ENCODE measurements around the gene EHBP1L1.

The EHBP1L1 gene

DNA sequence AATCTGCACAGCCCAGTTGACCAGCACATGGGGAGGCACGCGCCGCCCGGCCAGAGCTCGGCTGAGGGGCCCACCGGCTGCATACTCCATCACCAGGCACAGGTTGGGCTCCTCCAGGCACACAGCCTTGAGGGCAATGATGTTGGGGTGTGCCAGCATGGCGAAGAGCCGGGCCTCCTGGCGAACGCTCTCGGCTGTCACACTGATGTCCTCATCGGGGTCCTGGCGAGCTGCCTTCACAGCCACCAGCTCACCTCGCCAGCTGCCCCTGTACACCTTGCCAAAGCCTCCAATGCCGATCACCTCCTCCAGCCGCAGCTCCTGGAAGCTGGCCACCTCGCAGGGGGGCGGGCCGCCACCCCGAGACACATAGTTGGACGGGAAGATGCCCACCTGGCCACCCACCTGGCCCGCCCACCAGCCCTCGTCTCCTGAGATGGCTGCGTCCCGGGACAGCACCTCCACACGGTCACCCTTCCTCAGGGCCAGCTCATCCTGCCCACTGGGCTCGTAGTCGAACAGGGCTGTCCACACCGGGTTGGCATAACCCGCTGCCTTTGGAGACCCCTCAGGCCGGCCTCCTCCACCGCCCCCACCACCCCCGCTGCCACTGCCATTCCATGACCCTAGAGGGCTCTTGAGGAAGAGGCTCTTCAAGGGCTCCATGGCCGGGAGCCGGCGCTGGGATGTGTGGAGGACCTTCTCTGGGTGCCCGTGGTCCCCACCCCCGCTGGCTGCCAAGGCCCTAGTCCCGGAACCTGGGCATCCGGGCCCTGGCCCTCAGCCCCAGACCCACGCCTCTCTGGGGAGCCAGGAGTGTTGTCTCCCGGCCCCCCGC is 37.5 kb downstream of the EHBP1L1 start:
- no peak for FAIRE-seq
- DNase-seq (ENCODE audit: low spot score), result no peak

DNA sequence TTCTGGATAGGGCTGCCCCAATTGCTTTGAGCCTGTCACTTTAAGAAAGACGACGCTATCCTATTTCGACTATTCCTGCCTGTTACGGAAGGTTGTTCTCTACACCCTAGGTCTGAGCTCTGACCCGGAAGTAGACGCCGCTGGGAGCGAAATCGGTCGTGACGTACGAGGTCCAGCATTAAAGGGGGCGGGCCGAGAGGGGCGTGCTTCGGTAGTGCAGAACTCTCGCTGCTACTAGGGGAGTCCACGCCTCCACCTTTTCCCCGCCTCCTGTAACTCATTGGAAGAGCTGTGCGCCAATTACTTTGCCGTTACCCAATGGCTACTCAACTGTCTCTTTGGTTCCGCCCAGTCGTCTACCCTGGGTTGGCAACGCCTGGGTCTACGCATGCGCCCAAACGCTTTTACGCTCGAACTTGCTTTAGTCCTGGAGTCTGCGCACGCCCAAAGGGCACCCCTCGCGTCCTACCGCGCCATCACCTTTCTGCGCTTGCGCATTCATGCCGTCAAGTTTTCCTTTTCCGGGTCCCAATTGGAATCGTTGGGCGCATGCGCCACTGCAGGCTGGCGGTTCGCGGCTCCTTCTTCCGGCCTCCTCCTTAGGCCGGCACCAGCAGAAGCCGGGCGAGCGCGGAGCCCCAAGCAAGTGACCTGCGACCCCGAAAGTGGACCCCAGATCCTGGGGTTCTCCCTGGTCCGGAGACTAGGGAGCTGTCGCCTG is 39.5 kb downstream of the EHBP1L1 start, which contains the start of gene PCNX3:
Gene PCNX3, plus strand, starts transcription at position 548 of the 721 bp plus-strand sequence. CDS start 536 bp downstream, outside the sequence.
- DNase-seq (ENCODE audit: low spot score) (peak; percentile 99), FAIRE-seq (peak; percentile 94)

- FAIRE-seq (no peak), DNase-seq (ENCODE audit: low spot score) (peak; percentile 3)
Observed at GRCh38 chr11:65615950-65616574, 40.2 kb downstream of the EHBP1L1 start.

- FAIRE-seq, result no peak
- DNase-seq (ENCODE audit: low spot score), result no peak
Observed at GRCh38 chr11:65616575-65617001, 40.7 kb downstream of the EHBP1L1 start.

DNA sequence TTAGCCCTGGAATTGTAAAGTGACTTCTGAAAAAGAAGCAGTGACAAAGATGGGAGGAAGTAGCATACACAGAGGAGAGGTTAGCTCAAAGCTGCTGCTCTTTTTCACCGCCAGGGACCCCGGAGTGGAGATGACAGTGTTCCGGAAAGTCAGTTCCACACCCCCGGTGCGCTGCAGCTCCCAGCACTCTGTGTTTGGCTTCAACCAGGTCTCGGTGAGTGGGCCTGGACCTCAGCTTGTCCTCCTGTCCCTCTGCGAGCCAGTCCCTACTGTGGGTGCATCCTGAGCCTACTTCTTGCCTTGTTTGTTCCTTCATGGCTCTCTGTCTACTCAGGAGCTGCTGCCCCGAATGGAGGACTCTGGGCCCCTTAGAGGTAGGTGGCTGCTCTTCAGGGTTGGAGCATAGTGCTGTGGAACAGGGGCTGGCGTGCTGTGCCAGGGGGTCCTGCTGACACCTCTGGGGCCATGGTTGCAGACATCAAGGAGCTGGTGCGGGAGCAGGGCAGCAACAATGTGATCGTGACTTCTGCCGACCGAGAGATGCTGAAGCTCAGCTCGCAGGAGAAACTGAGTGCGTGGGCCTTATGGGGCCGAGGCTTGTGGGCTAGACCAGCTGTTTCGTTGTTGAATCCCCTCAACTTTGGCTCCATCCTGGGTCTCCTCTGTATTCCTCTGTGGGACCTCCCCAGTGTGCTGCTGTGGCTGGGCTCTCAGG is 41.4 kb downstream of the EHBP1L1 start:
- FAIRE-seq (no peak), DNase-seq (ENCODE audit: low spot score) (no peak)

- DNase-seq (ENCODE audit: low spot score), result no peak
- FAIRE-seq, result no peak
Observed at GRCh38 chr11:65617990-65618751, 42.3 kb downstream of the EHBP1L1 start.

DNA sequence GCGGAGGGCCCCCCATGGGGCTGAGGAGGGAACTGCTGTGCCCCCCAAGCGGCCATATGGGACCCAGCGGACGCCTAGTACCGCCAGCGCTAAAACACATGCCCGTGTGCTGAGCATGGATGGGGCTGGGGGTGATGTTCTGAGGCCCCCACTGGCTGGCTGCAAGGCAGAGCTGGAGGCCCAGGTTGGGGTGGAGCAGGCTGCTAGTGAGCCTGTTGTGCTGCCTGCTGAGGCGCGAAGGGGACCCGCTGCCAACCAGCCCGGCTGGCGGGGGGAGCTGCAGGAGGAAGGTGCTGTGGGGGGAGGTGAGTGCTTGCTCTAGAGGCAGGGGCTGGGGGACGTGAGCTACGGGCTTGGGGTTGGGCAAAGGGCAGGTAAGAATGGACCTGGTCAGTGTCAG is 42.9 kb downstream of the EHBP1L1 start:
- FAIRE-seq, result no peak
- no peak for DNase-seq (ENCODE audit: low spot score)

DNA sequence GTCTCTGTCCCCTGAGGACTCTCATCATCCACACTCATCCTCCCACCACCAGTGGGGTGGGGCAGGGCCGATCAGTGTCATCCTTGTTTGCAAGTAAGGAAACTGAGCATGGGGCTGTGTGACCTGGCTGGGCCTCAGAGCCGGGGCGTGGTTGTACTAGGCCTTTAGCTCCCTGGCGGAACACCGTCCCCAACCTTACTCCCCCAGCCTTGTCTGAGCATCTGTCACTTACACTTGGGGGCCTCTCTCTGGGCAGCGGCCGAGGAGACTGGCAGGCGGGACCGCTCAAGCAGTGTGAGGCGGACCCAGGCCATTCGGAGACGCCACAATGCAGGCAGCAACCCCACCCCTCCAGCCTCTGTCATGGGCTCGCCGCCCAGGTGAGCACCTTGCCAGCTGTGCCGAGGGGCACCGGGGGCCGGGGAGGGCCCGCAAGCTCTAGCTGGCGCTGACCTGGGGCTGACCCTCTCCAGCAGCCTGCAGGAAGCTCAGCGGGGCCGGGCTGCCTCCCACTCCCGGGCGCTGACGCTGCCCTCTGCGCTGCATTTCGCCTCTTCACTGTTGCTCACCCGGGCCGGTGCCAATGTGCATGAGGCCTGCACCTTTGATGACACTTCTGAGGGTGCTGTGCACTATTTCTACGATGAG is 43.6 kb downstream of the EHBP1L1 start:
- no peak for FAIRE-seq
- no peak for DNase-seq (ENCODE audit: low spot score)

DNA sequence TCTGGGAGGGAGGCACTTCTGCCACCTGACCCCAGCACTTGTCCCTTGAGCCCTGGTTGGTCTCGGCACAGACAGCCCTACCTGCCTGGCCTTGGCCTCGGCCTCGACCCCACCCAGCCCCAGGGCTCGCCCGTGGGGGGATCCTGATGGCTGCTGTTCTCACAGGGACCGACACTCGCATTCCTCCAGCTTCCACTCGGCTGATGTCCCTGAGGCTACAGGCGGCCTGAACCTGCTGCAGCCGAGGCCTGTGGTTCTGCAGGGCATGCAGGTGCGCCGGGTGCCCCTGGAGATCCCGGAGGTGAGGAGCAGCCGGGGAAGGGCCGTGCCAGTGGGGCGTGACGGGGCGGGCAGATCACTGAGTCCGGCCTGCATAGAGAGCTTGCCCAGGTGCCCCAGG is 44.8 kb downstream of the EHBP1L1 start:
- no peak for FAIRE-seq
- DNase-seq (ENCODE audit: low spot score), result no peak

GRCh38 chr11:65621460-65621859 is 45.6 kb downstream of the EHBP1L1 start:
- DNase-seq (ENCODE audit: low spot score) (no peak), FAIRE-seq (no peak)

GRCh38 chr11:65622011-65622410 is 46.2 kb downstream of the EHBP1L1 start:
- no peak for DNase-seq (ENCODE audit: low spot score)
- no peak for FAIRE-seq

- no peak for FAIRE-seq
- DNase-seq (ENCODE audit: low spot score), result no peak
Observed at GRCh38 chr11:65623177-65623576, 47.3 kb downstream of the EHBP1L1 start.

DNA sequence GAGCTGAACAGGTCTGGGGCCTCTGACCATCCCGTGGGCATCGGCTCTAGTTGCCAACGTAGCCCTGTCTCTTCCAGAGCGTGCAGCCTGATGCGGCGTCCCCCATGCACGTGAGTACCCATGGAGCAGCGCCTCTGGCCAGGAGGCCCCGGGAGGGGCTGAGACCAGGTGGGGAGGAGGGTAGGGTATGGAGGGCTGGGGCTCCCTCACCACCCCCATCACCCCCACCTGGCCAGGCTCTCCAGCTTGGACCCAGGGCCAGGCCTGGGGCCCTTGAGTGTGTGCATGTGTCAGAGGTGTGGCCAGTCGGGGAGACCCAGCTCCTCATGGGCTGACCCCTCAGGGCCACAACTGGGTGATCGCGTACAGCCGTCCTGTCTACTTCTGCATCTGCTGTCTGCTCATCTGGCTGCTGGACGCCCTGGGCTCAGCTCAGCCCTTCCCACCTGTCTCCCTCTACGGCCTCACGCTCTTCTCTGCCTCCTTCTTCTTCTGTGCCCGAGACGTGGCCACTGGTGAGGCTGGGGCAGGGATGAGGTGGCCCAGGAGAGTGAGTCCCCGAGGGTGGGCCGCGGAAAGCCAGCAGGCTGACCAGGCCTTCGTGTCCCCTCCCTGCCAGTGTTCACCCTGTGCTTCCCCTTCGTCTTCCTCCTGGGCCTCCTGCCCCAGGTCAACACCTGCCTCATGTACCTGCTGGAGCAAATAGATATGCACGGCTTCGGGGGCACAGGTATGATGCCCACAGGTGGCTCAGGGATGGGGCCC is 48.2 kb downstream of the EHBP1L1 start:
- DNase-seq (ENCODE audit: low spot score) (no peak), FAIRE-seq (no peak)

- FAIRE-seq (no peak), DNase-seq (ENCODE audit: low spot score) (no peak)
Observed at GRCh38 chr11:65624931-65625627, 49.2 kb downstream of the EHBP1L1 start.

- DNase-seq (ENCODE audit: low spot score), result no peak
Observed at GRCh38 chr11:65625628-65626342, 49.9 kb downstream of the EHBP1L1 start.

GRCh38 chr11:65627202-65627601 is 51.3 kb downstream of the EHBP1L1 start:
- no peak for DNase-seq (ENCODE audit: low spot score)
- no peak for FAIRE-seq

More at GRCh38 chr11:65625628-65626342, 49.9 kb downstream of the EHBP1L1 start:
- FAIRE-seq, result no peak

GRCh38 chr11:65629579-65629978 is 53.7 kb downstream of the EHBP1L1 start:
- FAIRE-seq, result no peak

GRCh38 chr11:65630215-65630614 is 54.4 kb downstream of the EHBP1L1 start:
- FAIRE-seq (no peak), DNase-seq (ENCODE audit: low spot score) (no peak)

More at GRCh38 chr11:65629579-65629978, 53.7 kb downstream of the EHBP1L1 start:
- DNase-seq (ENCODE audit: low spot score), result no peak

Measured in RCC 7860 (cell line).